ENCODE measurements around the gene GNPTAB.

- TF ChIP-seq POLR2A (IDR thresholded peaks at IDR 0.05) (no peak), CTCF (IDR thresholded peaks at IDR 0.05) (no peak), EP300 (IDR thresholded peaks at IDR 0.05) (no peak)
Observed at GRCh38 chr12:101826766-101827368, 3.9 kb downstream of the GNPTAB start.

Measured in tibial nerve (tissue), 4 donors.